Keratinocyte (primary cell): ENCODE measurements around the gene GATD1.

Experiments
- CTCF ChIP-seq, 3 experiments: IDR thresholded peaks in 1 of 3; conservative IDR thresholded peaks in 1 of 3; optimal IDR thresholded peaks in 1 of 3; 2 replicates in 2 of 3; 3 replicates in 1 of 3; pipeline versions ENCODE3 to v1.5.1; 2011; ENCODE audit warnings: low read length in 3 of 3, mild to moderate bottlenecking in 3 of 3, moderate library complexity in 2 of 3, control low read depth in 1 of 3, inconsistent platforms in 1 of 3; ENCODE audit not compliant: insufficient read depth in 2 of 3; ENCODE audit errors: extremely low read depth in 1 of 3
- EZH2 ChIP-seq: IDR thresholded peaks from one replicate; pipeline ENCODE4 v1.6.1; 2012; ENCODE audit warnings: inconsistent platforms, mild to moderate bottlenecking, low read length, moderate library complexity

GRCh38 chr11:726278-727220 is 50.7 kb downstream of the GATD1 start:
- TF ChIP-seq CTCF (optimal IDR thresholded peaks at IDR 0.05 in 1 of 3, IDR thresholded peaks at IDR 0.05 in 1 of 3, conservative IDR thresholded peaks at IDR 0.05 in 1 of 3; ENCODE audit: extremely low read depth in 1 of 3, insufficient read depth in 2 of 3, low read length in 3 of 3), result no peak
- TF ChIP-seq EZH2, result no peak
